ENCODE measurements around the gene GALNT7.
"Not testable (repeated sequence)": the region's sequence is repeated elsewhere in the genome, so short reads cannot be mapped to it uniquely, and the experiment has no call there.

The GALNT7 gene

DNA sequence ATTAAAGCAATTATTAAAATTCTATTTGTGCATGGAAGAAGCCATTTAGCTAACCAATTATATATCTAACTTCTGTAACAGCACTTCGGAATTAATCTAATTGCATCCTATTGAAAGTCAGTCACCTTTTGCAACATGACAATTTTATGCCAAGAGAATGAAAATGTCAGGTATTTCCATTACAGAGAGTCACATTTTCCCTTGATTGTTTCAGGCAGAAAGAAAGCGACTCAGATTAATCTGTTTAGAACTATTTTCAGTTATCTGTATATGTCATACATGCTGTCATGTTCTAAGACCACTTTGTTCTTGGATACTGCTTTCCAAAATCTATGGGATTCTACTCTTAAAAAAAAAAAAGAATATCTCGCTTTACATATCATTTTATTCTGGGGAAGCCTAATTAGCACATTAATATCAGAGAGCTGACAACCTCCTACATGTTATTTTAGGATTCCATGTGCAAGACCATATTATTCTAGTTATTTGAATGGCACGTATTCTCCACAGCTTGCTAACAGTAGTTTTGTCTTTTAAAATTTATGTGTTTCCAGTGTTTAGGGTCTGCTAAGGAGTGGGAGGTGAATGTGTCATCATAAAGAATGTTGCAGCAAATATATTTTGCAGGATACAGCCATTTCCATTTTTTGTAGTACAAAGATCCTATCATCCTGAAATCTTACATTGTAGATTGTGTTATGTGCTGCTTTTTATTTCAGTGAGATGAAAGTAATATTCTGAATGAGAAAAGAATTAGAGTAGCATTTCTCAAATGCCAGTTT, 31.7 kb downstream of the GALNT7 start:
- no peak for DNase-seq

DNA sequence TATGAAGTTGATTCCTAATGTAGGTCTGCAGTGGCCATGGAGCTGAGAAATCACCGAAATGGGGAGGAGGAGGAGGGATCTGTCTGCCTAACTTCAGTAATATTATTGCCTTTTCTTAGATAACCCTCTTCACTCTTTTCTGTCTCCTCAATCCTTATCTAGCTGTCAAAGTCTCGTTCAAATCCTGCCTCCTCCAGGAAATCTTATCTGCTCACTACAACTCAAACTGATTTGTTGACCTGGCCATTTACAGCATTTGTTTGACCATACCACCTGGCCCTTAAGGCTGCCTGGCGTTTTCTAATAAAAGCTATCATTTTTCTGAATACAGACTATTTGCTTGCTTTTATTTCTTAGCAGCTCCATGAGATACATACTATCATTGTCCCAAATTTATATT, 33.8 kb downstream of the GALNT7 start:
- no peak for DNase-seq

- DNase-seq: no peak
Measured at GRCh38 chr4:173205656-173206055, 37.0 kb downstream of the GALNT7 start.

- no peak for DNase-seq
Measured at GRCh38 chr4:173208420-173208819, 39.8 kb downstream of the GALNT7 start.

DNA sequence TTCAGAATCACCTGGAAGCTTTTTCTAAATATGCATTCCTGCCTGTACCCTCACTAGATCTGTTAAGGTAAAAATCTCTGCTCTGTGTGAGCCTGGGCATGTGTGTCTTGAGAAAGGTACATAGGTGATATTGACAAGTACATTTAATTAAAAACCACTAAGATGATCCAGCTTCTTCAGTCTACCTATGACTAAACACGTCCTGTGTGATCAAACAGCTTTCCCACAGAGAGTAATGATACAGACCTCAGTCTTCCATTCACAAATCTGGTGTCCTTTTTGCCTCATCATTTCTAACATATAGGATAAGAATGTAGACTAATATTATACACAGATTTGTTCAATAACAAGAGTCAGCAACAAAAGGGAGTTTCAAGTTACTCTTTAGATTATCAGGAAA, 42.6 kb downstream of the GALNT7 start:
- no peak for DNase-seq

DNA sequence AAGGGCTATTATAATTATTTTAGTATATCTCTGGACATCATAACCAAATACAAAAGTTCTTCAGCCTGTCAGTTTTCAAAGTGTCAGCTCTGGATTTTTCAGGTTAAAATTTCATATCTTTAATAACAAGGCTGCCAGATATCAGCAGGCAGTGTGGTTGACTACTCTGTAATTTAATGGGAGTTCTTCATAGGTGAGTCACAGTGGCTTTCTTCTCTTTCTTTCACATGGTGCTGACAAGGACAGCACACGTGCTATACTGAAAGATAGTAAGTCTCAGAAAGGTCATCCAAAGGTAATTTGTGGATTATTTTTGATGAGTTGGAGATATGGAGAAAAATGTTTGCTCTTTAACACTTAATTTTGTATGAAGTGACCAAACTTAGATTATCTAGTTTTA, 43.2 kb downstream of the GALNT7 start:
- DNase-seq: no peak

DNA sequence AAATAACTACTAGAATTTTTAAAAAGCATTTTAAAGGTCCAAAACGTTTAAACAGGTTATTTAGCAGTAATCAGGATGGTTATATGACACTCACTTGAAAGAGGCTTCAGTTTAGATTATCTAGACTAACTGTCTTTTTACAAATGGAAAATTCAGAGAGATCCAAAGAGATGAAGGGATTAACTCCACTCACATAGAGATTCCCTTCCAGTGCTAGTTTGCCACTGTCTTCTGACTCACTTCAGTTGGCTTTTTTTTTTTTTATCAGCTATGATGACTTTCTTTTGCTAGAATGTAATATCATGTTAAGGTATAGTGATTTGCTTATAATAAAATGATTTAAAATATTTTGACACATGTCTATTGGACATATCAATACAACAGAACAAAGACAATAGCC, 43.8 kb downstream of the GALNT7 start:
- no peak for DNase-seq

GRCh38 chr4:173213296-173213695, 44.7 kb downstream of the GALNT7 start:
- no peak for DNase-seq

GRCh38 chr4:173214231-173214630, 45.6 kb downstream of the GALNT7 start:
- DNase-seq: no peak

GRCh38 chr4:173214661-173215060, 46.0 kb downstream of the GALNT7 start:
- no peak for DNase-seq

- no peak for DNase-seq
Measured at GRCh38 chr4:173217075-173217474, 48.5 kb downstream of the GALNT7 start.

GRCh38 chr4:173217727-173218126, 49.1 kb downstream of the GALNT7 start:
- no peak for DNase-seq

- DNase-seq: no peak
Measured at GRCh38 chr4:173218411-173219125, 50.0 kb downstream of the GALNT7 start.

GRCh38 chr4:173219126-173219437, 50.5 kb downstream of the GALNT7 start:
- DNase-seq: not testable (repeated sequence)

- DNase-seq: no peak
Measured at GRCh38 chr4:173223743-173224142, 55.1 kb downstream of the GALNT7 start.

GRCh38 chr4:173226401-173226888, 57.8 kb downstream of the GALNT7 start:
- no peak for DNase-seq

- no peak for DNase-seq
Measured at GRCh38 chr4:173227756-173228155, 59.1 kb downstream of the GALNT7 start.

DNA sequence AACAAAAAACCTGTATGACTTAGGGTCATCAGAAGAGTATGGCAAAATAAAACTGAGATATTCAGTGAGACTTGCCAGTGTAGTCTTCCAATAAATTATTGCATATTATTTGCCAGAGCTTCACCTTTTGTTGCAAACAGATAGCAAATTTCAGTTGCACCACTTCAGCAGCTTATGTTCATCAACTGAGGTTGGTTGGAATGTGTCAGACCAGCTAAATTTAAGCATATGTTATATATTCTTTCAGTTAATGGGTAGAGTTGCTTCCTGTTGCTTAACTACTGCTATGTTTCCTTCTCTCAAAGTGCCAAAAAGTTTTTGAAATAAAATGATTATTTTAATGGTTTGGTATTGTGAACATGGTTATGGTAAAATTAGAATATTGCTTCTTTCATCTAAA, 61.5 kb downstream of the GALNT7 start:
- DNase-seq: no peak

DNA sequence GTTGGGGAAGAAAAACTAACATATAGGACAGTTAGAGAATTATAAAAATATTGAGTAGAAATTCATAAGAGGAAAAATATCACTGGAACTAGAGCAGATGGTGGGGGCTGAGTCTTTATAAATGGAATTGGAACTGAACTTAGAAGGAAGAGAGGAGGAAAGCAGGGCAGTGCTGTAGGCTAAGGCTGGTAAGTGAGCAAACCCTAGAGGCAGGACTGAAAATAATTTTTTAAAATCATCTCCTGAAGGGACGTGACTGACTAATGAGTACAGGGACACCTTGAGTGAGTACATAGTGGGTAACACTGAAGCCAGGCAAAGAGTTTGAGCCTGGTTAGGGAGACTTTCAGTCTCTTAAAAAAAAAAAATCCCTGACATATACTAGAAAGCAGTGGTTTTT, 63.3 kb downstream of the GALNT7 start:
- DNase-seq: no peak

DNA sequence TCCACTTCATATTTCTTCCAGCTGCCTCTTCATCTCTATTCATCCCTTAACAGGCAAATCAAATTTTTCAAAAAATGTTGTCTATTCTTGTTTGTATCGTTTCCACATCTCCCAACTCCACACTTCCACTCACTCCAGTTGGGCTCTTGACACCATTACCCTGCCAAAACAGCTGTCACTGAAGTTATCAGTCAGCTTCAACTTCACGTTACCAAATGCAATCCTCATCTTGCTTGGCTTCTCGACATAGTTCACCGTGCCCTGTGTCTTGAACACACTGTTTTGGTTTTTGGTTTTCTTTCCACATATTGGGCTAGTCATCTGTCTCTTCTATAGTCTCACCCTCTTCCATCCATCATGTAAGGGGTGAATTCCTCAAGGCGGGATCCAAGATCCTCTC, 65.2 kb downstream of the GALNT7 start:
- no peak for DNase-seq

DNA sequence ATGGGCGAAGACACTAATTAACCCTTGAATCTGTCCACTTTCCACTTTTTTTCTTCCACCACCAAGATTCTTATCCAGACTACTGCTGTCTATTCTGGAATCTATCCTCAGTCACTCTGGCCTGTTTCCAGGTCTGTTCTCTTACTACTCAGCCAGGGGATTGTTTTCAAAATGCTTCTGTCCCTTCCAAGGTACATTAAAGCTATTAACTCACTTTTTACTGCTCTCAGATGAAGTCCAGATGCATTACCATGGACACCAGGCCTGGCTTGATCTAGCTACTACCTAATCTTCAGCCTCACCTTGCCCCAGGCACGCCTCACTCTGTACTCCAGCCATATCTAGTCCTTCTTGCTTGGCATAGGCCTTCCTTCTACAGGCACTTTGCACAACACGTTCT, 66.4 kb downstream of the GALNT7 start:
- DNase-seq: no peak

DNA sequence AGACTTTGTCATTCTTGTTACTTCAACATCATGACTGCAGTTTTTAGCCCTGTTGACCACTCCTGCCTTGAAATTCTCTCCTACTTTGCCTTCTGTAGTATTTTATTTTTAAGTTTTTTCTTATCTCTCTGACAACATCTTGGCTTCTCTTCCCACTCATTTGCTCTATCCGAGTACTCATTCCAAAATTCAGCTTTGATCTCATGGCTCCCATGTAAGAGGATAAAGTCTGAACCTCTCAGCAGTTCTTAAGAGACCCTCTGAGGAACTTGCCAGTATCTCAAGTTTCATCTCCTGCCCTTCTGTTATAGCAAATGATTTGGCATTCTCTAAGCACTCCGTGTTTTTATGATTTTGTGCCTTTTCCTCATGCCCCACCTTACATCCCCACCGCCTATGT, 67.7 kb downstream of the GALNT7 start:
- DNase-seq: no peak

- DNase-seq: no peak
Measured at GRCh38 chr4:173237152-173237551, 68.5 kb downstream of the GALNT7 start.

DNA sequence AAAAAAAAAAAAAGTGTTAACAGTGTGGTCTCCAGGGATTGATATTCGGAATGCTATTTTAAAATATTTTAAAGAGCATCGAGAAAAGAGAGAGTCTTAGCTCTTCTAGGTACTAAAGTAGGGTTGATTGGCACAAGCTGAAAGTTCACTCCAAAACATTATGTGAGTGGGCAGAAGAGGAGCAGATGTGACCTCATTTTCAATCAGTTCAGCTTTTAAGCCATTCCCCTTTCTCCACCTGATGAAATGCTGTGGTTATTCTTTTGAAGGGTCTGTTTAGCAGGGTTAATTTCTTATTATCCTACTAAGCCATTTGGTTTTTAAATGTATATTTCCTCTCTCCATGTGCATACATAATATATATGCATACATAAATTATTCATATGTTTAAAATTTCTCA, 69.2 kb downstream of the GALNT7 start:
- DNase-seq: no peak

DNA sequence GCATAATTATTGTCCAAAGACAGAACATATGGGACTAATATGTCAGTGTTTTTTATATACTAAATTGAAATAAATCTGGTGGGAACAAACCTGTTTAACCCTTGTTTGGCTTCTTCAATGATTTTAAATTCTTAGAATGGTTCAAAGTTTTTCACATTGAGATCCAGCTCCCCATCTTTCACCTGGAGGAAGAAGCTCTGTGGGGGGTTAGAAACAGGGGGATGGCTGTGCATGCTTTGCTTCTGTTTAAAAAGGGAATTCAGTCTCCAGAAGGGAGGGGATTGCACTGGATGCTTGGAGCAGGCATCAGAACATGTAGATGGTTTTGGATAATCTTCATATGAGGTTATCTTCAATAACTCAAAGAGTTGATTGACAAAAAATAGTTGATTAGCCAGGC, 72.1 kb downstream of the GALNT7 start:
- DNase-seq: no peak
